Caki2 (cell line): ENCODE data around the gene ADD1. TPM values are rescaled to one million over a fixed set of nuclear protein-coding genes. Genes with fewer than 3 reads are reported as not detected.
"Not testable (repeated sequence)": the region's sequence is repeated elsewhere in the genome, so short reads cannot be mapped to it uniquely, and the experiment has no call there.

Experiments used
- DNase-seq: peaks from one replicate; pipeline ENCODE4 v3.0.0-alpha.2; 2015; ENCODE audit warnings: low read depth
- in situ Hi-C: cut with HindIII; loops from 2 replicates; pipeline ENCODE4 v1.10.0; 2016; ENCODE audit warnings: low sequenced_read_pairs, low pct_unique_long_range_greater_than_20kb, mixed read lengths
- total RNA-seq: library from RNA; depleted of rRNA; stranded (reverse); fragments of >200 nt; shearing (Covaris generic); gene quantifications from 2 replicates; pipeline ENCODE4 v1.2.3, GENCODE V29; 2014; ENCODE audit warnings: low replicate concordance

Gene ADD1
- total RNA-seq, 1 experiment from 2014 or later = 98.4 TPM

DNA sequence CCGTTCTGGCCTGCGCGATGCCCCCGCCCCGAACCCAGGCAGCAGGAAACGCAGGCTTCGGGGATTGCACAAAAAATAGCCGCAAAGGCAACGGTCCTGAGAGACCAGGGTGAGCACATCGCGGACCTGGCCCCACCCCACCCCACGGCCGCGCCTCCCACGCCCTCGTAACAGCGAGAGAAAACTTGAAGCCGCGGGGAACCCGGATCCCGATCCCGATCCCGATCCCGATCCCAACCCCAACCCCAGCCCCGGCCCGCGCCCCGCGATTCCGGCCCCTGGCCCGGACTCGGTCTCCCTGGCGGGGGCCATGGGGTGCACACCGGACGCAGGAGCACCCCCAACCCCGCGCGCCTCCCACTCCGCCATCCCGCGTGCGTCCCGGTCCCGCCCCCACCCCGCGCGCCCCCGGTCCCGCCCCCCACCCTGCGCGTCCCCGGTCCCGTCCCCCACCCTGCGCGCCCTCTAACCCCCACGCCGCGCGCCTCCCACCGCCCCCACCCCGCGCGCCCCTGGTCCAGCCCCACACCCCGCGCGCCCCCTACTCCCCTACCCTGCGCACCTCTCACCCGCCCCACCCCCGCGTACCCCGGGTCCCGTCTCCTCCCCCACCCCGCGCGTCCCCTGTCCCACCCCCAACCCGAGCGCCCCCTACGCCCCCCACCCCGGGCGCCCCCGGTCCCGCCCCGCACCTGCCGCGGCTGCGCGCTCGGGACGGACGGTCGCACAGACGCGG, 90.6 kb downstream of the ADD1 start:
- no peak for DNase-seq

DNA sequence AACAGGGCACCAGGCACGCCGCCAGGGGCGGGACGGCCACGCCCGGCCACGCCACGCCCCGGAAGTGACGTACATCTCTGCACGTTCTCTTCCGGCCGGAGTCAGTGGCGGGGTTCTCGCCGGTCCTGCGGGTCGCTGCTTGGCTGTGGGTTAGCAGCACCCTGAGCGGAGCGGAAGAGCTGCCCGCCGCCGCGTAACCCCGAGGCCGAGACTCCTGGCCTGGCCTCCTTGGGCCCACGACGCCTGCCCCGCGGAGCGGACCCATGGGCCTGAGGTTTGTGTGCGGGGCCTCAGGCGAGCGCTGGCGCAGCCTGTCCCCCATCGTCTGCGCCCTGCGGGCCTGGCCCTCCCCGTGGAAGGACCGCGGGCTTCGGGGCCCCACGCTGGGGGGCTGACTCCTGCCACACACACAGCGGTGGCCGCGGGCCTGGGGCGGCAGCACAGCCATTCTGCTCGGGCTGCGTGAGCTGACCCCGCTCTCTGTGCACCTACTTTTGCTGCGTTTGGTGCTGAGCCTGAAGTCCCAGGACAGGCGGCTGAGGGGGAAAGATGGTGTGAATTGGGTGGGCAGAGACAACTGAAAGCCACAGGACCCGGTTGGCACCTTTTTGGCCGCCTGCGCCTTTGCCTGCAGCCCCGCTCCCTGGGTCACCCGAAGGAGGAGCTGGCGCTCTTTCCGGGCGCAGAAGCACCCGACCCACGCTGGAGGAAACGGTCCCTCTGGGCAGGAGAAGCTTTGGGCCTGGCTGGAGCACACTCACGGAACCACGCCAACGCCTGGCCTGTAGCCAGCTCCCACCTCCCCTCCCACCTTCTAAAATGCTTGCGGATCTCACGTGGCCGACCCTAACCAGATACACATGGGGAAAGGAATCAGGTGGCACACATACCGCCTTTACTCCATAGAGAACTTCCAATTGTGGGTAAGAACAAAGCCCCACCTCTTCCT, 91.4 kb downstream of the ADD1 start:
- in situ Hi-C loops = no loop called here
- peak; percentile 79 for DNase-seq

More for the DNA sequence above, 90.6 kb downstream of the ADD1 start:
- in situ Hi-C loops = no loop called here

DNA sequence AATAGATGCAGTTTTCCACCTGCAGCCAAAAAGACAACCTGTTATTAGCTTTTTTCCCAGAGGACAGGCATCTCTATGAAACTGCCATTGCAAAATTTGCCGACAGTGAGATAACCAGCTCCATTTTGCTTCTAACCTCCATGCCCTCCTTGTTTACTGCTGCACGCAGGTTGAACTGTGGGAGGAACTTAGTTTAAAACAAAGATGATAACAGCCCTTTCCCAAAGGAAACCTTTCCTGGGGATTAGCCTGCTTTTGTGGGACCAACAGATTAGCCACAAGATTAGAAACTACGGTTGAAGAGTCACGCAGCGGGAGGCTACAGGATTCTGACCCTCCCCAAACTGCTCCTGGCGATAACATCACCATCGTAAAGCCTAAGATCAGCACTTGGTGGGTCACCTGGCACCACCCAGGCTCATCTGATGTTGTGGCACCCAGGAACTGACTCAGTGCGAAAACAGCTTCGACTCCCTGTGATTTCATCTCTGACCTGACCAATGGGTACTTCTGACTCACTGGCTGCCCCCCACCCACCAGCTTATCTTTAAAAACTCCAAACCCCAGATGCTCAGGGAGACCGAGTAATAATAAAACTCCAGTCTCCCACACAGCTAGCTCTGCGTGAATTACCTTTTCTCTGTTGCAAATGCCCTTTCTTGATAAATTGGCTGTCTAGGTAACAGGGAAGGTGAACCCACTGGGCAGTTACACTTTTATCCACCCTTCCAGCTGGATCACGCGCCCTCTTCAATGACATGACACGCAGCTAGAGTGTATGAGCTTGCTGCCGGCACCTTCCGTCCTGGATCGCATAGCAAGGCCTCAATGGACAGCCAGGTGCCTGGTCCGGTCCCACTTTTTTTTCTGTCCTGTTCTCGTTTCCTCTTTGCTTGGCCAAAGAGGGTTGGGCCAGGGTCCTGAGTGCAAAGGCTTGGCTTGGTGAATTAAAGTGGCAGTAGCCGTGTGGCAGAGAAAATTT, 92.4 kb downstream of the ADD1 start:
- in situ Hi-C loops = no loop called here
- peak; percentile 80 for DNase-seq

DNA sequence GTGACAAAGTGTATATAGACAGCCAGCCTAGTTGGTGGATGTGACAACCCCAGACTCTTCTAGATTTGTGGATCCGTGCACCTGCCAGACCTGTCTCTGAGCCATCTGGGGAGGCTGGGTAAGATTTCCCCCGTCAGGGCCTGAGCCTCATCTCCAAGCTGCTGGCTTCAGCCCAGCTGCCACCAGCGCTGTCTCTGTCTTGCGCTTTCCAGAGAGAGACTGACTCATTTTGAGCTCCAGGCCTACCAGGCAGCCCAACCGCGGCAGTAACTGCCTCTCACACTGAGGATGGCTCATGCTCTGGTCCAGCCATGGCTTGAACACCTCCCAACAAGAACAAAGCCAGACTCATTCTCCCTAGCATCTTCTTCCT, 93.1 kb downstream of the ADD1 start:
- in situ Hi-C loops = no loop called here
- no peak for DNase-seq

DNA sequence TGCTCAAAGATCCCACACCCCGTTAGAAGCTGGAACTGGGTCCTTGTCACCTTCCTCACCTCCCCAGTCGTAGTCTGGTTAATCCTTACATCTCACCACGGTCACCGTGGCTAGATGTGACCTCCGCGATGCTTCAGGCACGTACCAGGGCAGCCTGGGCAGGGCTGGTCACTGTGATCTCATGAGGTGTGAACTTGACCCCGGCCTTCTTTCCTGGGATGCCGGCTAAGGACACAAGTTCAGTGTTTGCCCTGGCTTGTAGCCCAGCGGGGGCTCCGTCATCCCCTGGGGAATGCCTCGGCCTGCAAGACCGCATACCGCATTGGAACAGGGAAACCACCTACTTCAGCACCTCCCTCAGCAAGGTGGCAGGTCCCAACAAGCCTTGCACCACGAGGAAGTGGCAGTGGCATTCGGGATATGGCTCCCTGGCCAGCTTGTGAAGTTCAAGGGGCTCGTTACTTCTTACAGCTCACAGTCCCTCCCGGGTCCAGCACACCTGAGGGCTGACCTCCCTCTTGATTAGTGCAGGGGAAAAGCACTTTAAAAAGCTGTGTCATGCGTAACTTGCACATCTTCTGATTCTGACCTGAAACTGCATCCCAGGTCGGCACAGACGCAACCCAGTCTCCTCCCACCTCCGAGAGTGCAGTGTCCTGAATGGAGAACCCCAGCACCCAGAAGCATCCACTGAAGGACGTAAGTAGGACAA, 93.7 kb downstream of the ADD1 start:
- peak; percentile 97 for DNase-seq
- in situ Hi-C loops = no loop called here

DNA sequence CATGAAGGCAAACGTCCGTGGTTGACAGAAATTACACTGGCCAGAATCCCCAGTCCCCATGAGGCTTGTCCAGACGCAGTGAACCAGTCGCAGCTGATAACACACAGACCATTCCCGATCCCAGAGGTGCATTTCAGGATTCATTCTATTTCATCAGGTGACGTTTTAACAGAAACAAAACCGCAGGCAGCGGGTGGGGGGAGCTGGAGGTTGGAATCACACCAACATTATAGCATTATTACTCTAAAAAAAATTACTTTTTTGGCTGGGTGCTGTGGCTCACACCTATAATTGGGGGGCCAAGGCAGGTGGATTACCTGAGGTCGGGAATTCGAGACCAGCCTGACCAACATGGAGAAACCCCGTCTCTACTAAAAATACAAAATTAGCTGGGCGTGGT, 94.3 kb downstream of the ADD1 start:
- in situ Hi-C loops = no loop called here
- DNase-seq = no peak

DNA sequence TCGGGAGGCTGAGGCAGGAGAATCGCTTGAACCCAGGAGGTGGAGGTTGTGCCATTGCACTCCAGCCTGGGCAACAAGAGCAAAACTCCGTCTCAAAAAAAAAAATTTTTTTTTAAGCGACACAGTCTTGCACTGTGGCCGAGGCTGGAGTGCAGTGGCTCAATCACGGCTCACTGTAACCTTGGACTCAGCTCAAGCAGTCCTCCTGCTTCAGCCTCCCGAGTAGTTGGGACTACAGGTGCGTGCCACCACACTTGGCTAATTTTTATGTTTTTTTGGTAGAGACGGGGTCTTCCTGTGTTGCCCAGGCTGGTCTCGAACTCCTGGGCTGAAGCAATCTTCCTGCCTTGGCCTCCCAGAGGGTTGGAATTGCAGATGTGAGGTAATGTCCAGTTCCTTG, 94.8 kb downstream of the ADD1 start:
- in situ Hi-C loops = not testable (repeated sequence)

DNA sequence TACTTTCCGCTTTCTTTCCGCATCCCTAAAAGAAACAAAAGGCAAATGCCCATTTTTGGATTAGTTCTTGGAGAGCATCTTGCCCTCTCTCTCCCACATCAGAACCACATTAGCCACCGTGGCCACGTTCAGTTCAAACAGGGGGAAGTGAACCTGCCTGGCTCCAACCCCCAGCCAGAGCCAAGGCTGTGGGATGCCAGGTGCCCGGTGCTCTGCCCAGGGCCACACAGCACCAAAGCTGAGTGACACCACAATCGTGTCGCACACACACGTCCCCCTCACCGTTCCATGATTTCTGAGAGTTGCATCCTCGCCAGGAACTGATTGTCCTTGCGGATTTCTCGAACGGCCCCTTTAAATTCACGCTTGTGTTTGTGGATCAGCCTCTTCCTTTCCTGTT, 95.3 kb downstream of the ADD1 start:
- in situ Hi-C loops = no loop called here
- DNase-seq = no peak

More for the DNA sequence above, 94.8 kb downstream of the ADD1 start:
- DNase-seq = not testable (repeated sequence)

DNA sequence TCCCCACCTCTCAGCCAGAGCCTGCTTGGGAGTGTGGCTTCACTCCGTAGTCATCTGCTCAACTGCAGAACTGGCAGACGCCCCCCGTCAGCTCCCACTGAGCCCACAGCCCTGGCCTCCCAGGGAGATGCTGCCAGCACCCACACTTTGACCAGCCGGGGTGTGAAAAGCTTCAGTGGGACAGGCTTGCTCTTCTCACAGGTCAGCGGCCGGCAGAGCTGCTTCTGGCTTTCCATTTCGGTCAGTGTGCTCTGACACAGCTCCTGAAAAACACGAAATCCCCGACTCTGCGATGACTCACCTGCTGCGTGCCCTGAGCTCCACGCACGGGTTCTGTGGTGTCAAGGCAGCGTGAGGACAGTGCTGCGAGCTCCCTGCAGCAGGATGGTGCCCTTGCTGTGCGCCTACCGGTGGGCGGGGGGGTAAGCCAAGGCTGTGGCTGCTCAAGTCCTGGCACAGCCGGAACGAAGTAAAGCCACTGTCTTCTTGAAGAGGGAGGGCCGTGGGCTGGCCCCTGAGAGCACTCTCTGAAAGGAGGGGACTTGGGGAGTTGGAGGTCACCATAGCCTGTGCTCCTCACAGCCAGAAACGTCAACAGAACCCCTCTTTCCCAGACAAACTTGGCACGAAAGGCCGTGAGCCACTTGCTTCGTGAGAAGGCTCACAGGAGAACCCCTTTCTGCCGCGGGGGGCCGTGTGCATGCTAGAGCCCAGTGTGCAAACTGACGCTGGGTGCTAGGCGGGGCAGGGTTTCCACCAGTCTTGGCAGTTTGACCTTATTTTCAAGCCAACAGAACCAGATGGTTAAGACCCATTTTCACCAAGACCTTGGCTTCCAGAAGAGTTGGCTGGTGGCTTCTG, 96.0 kb downstream of the ADD1 start:
- DNase-seq = no peak
- in situ Hi-C loops = no loop called here

DNA sequence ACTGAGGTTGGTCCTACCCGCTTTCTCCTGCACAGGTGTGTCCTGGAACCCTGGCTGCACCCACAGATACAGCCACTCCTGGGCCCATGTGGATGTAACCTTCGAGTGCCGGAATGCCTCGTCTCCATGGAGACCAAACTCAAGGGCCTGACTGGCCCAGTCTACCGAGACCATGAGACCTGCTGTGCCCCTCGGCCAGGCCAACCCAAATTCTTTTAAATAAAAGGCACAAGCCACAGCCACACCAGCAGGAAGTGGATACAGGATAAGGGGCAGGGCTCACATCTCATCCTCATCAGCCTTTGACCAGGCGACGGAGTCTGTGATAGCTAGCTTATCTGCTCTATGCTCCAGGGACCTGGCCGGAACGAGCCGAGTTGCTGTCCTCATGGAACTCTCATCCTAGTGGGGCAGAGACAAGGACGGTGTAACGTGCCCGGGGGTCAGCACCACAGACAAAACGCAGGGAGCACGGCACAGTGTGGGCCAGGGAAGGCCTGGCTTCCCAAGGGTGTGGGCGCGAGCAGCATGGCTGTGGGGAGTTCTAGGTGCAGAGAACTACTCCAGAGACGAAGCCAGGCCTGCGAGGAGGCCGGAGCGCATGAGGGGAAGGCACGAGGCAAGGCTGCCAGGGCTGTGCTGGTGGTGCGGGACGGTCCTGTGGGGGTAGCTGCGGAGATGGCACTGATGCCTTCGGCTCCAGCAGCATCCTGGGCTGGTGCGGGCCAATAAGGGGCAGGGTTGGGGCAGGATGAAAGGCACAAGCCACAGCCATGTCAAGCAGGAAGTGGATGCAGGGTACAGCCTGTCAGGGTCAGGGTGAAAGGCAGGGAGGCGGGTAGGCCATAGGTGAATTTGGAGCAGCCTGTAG, 96.9 kb downstream of the ADD1 start:
- in situ Hi-C loops = no loop called here
- no peak for DNase-seq

DNA sequence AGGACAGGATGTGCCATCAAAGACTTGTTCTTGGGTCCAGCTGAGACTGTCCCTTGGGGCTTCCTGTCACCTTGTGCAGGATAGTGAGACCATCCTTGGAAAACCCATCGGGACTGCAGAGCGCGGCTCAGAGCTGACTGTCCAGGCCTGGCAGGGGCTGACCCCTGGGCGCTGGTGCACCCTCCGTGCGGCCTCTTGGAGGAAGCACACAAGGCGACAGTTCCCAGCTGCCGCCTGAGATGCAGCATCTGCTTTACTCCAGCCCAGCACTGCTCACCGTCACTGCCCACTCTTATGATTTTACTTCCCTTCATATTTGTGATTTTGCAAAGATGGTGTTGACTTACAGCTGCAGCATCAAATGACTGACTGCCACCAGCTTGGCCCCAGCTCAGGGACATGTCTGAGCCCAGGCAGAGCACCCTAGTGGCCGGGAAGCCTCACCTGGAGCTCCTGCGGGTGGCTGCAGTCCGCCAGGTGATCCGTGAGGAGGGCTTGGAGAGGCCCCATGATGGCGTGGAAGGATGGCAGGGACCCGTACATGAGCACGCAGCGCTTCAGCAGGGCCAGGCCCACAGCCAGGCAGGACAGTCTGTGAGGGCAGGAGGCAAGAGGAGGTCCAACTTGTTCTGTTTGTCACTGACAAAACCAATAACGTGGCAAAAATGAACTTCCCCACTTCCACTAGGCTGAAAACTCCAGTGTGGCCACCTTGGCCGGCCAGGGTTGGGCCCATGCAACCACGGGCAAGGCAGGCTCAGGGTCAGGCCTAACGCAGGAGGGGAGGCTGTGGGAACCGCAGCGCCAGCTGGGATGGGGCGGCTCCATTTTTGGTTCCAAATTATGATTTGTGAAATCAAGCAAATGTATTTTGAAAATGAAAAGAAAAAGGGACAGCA, 97.7 kb downstream of the ADD1 start:
- DNase-seq = no peak
- in situ Hi-C loops = no loop called here

DNA sequence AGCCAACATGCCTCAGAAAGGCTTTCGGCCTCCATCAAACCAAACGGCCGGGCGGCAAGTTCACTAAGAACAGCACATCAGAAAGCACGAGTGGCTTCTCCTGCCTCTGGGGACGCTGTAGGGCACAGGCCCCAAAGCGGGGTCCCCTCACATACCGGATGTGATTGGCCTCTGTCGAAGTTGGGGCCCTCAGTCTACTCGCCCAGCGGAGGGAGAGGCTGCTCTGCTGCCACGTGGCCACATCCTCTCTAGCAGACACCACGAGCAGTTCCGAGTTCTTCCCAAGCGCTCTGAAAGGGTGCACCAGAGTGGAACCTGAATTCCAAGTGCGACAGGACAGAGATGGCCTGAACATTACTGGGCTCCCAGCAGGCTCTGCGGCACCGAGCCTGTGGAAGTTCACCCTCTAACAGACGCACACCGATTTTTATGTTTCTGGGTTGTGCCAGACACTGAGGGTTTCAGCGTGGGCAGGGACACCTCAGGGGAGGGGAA, 98.4 kb downstream of the ADD1 start:
- DNase-seq = no peak
- in situ Hi-C loops = no loop called here

DNA sequence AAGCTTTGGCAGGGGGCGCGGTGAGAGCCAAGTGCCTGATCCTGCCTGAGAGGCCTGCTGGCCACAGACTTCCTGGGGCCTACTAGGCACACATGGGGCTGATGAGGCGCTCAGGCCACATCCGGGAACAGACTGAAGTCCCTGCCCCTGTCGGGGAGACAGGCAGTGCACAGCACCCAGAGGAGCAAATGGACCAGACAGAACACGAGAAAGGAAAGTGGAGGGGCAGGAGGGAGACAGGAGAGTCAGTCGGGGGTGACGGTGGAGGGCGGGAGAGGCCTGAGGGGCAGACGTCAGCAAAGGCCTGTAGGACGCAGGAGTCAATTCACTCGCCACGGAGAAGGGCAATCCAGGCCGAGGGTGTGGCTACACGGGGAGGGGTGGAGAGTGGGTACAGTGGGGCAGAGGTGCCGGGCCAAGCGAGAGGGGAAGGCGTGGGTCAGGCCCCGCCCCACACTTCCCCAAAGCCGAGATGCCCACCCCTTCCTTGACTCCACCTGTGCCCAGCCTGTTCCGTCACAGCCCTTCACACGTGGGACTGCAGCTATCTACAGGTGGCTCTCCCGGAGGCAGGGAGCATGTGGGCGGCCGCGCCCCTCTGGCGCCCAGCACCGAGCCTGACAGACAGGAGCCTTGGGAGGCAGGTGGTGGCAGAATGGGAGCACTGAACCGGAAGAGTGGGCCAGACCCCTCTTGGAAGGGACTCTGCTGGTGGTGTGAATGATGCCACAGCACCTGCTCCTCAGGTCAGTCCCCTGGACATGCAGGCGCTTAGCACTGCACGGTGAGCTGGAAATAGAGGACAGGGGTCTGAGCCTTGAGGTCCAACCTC, 99.1 kb downstream of the ADD1 start:
- in situ Hi-C loops = no loop called here
- no peak for DNase-seq

DNA sequence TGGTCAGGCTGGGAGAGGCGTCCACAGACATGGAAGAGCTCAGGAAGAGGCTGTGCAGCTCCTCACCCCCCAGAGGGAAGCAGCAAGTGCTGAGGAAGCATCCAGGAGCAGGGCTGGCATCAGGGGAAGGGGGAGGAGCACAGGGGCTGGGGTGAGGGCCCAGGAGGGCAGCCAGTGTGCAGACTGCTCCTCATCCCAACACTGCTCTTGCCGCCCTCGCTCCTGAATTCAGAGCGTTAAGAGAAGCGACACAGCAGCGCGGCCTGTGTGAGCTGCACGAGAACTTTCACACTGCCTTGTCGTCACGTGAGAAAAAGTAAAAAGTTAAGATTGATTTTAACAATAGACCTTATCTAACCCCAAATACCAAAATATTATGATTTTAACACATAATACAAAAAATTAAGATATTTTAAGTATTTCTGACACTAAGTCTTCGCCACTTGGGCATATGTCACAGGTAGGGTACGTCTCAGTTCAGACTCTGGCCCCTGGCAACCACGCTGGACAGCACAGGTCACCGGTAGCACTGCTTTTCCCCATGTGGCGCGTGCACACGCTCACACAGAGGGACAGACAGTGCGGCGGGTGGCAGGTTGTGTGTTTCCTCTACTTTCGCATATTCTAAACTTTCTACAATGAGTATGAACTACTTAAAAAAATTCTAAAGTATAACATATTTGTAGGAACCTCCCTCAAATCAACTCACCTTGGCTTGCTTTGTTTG, 99.9 kb downstream of the ADD1 start:
- in situ Hi-C loops = no loop called here

More for the DNA sequence above, 99.9 kb downstream of the ADD1 start:
- DNase-seq = no peak
